HG02870 (cell line): ENCODE results near the gene WASL.

Source experiments
- ATAC-seq: cut with Tn5 transposase; IDR thresholded peaks from one replicate; pipeline ENCODE4 v1.9.1; 2021; ENCODE audit warnings: mild to moderate bottlenecking, moderate library complexity; ENCODE audit not compliant: unreplicated experiment

Gene WASL

GRCh38 chr7:123695944-123696677 lies 52.7 kb downstream of the WASL start:
- ATAC-seq = no peak

- no peak for ATAC-seq
Measured at GRCh38 chr7:123692471-123692877, 56.3 kb downstream of the WASL start.

- no peak for ATAC-seq
Measured at GRCh38 chr7:123690550-123690949, 58.3 kb downstream of the WASL start.

- ATAC-seq = no peak
Measured at GRCh38 chr7:123689250-123689649, 59.6 kb downstream of the WASL start.

- ATAC-seq = no peak
Measured at GRCh38 chr7:123687727-123688126, 61.1 kb downstream of the WASL start.

GRCh38 chr7:123687161-123687560 lies 61.6 kb downstream of the WASL start:
- no peak for ATAC-seq

GRCh38 chr7:123682690-123683089 lies 66.1 kb downstream of the WASL start:
- ATAC-seq = peak; percentile 46

GRCh38 chr7:123681561-123681960 lies 67.2 kb downstream of the WASL start:
- ATAC-seq = no peak

GRCh38 chr7:123680580-123680979 lies 68.2 kb downstream of the WASL start:
- no peak for ATAC-seq

GRCh38 chr7:123679614-123680013 lies 69.2 kb downstream of the WASL start:
- ATAC-seq = no peak

- no peak for ATAC-seq
Measured at GRCh38 chr7:123677061-123677715, 71.6 kb downstream of the WASL start.

GRCh38 chr7:123675181-123675473 lies 73.7 kb downstream of the WASL start:
- ATAC-seq = no peak

GRCh38 chr7:123674399-123675180 lies 74.2 kb downstream of the WASL start:
- no peak for ATAC-seq

- no peak for ATAC-seq
Measured at GRCh38 chr7:123673752-123674398, 74.9 kb downstream of the WASL start.

- no peak for ATAC-seq
Measured at GRCh38 chr7:123673137-123673732, 75.6 kb downstream of the WASL start.

GRCh38 chr7:123669485-123669884 lies 79.3 kb downstream of the WASL start:
- ATAC-seq = no peak

GRCh38 chr7:123666492-123666891 lies 82.3 kb downstream of the WASL start:
- no peak for ATAC-seq

- no peak for ATAC-seq
Measured at GRCh38 chr7:123665896-123666295, 82.9 kb downstream of the WASL start.

GRCh38 chr7:123665157-123665556 lies 83.6 kb downstream of the WASL start:
- no peak for ATAC-seq

GRCh38 chr7:123663200-123663599 lies 85.6 kb downstream of the WASL start:
- ATAC-seq = no peak

GRCh38 chr7:123662755-123663154 lies 86.0 kb downstream of the WASL start:
- ATAC-seq = no peak
